CD4-positive, alpha-beta T cell treated with Interleukin-17A for 4 hours (primary cell): ENCODE measurements around the gene STX1A.
A peak's percentile ranks its signal among the peaks of the same experiment; 100 is the strongest.
"Not testable (repeated sequence)": the region's sequence is repeated elsewhere in the genome, so short reads cannot be mapped to it uniquely, and the experiment has no call there.

Experiments
- DNase-seq: peaks from one replicate; pipeline ENCODE4 v3.0.0-alpha.2; 2020; ENCODE audit warnings: mixed read lengths

STX1A gene

GRCh38 chr7:73734619-73735527 is 15.4 kb upstream of the STX1A start:
- DNase-seq: peak; percentile 86

- DNase-seq: no peak
Measured at GRCh38 chr7:73732397-73732796, 12.9 kb upstream of the STX1A start.

GRCh38 chr7:73730485-73730884 is 11.0 kb upstream of the STX1A start:
- no peak for DNase-seq

GRCh38 chr7:73728551-73728950 is 9.1 kb upstream of the STX1A start:
- DNase-seq: no peak

DNA sequence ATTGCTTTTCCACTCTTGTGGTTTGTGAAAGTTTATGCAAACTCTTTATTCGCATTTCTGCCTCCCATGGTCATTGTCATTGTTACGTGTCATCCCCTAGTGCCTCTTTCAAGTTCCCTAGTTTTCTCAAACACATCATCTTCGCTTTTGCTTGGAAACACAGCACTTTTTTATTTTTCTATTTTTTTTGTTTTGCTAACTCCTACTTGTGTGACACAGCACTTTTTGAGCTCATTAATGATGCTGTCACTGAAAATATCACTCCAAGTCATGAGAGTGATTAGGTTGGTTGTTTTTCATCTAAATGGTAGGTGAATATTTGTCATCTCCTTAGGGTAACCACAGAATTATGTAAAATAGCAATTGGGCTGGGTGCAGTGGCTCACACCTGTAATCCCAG is 8.5 kb upstream of the STX1A start:
- no peak for DNase-seq

DNA sequence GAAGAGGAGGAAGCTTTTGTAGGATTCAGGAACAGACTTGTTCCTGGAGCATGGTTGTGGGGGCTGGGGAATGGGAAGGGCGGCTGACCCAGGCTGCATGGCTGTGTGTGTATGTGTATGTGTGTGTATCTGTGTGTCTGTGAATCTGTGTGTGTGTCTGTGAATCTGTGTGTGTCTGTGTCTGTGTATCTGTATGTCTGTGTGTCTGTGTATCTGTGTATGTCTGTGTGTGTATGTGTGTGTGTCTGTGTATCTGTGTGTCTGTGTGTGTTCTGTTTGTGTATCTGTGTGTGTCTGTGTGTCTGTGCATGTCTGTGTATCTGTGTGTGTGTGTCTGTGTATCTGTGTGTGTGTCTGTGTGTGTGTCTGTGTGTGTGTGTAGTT is 6.6 kb upstream of the STX1A start:
- DNase-seq: no peak

DNA sequence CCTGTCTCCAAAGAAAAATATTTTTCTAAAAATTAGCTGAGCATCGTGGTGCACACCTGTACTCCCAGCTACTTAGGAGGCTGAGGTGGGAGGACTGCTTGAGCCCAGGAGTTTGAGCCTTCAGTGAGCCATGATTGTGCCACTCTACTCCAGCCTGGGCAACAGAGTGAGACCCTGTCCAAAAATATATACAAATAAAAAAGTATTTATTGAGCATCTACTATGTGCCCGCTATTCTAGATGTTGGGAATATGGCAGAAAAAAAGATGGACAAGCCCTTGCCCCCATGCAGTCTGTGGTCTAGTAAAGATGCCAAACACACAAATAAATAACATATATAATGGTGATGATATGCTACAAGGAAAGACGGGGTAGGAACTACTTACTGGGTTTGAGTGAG is 4.3 kb upstream of the STX1A start:
- DNase-seq: no peak

DNA sequence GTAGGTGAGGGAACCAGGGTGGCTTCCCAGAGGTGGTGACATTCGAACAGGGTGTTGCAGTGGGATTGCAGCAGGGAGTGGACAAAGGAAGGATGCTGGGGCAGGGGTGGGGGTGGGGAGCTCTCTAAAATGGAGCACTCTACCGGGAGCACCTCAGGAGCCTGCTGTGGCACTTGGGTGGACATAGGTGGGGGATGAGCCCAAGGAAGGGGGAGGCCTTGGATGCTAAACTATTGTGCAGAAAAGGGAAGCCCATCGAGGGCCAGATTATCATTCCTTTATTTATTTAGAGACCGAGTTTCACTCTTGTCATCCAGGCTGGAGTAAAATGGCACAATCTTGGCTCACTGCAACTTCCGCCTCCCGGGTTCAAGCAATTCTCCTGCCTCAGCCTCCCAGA is 3.3 kb upstream of the STX1A start:
- no peak for DNase-seq

DNA sequence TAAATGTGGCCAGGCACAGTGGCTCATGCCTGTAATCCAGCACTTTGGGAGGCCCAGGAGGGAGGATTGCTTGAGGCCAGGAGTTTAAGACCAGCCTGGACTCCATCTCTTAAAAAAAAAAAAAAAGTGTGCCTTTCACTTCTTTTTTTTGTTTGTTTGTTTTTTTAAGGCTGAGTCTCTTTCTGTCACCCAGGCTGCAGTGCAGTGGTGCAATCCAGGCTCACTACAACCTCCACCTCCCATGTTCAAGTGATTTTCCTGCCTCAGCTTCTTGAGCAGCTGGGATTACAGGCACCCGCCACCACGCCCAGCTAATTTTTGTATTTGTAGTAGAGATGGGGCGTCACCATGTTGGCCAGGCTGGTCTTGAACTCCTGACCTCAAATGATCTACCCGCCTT is 2.7 kb upstream of the STX1A start:
- not testable (repeated sequence) for DNase-seq

- DNase-seq: no peak
Measured at GRCh38 chr7:73721377-73721817, 1.9 kb upstream of the STX1A start.

GRCh38 chr7:73720443-73720842 is 974 bp upstream of the STX1A start:
- DNase-seq: not testable (repeated sequence)

- no peak for DNase-seq
Measured at GRCh38 chr7:73719806-73720169, 319 bp upstream of the STX1A start.

DNA sequence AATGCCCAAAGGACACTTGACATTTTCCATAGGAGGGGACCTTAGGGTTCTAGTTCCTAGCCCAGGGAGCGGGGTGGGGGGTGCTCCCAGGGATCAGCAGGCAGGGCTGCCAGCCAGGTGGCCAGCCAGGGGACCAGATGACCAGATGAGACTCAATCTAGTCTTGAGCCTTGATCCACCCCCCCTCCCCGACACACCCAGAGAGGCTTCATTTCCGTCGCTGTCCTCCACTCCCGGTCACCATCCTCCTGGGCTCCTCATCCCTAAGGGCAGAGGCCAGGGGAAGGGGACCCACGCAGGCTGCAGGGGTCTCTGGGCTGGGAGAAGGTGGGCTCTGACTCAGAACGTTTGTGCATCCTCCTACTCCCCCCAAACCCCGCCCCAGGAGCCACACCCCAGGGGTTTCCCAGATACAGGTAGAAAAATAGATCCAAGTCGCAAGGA is 1.0 kb downstream of the STX1A start:
- no peak for DNase-seq

DNA sequence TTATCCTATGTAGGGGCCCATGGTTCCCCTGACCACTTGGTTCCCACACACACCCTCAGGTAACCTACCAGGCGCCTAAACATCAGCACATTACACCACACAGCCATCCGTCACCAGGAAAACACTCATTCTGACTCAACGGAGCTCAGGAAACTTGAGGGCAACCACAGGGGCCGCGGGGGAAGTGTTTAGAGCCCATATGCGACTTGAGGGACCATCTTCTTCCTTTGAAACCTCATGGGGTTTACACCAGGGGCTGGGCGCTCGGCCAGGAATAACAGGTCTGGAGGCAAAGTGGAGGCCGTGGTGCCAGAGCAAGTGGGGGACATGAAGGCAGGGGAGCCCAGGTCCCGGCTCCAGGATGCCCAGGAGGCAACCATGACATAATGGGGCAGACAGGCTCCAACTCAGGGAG is 1.5 kb downstream of the STX1A start:
- DNase-seq: peak; percentile 83

DNA sequence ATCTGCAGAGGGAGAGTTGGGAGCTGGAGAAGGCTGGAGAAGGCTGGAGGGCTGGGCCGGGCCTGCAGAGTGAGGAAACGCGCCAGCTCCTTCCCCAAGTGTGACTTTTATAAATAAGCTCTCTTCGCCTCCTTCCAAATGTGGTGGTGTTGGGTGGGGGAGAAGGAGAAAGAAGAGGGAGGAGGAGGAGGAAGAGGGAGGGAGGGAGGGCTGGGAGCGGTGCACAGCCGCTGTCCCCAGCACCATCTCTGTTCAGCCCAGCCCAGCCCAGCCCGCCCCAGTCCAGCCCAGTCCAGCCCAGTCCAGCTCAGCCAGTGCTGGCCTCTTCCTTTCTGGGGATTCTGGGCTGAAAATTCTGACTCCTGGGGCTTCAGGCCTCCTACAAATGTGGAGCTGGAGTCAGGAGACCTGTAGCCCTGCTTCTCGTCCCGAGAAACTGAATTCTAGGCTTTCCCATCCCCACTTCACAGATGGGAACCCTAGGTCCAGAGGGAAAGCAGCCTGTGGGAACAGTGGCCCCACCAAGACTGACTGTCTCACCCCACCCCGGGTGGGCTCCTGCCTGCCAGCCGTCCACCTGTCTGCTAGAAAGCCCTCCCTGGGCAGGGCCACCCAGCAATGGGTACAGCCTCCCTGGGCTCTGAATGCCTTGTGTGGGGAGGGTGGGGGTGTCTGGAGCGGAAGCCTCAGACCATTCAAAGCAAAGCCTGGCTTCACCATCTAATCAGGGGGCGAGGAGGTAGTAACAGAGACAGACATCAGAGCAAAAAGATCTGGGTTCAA is 2.3 kb downstream of the STX1A start:
- no peak for DNase-seq

GRCh38 chr7:73716318-73716890 is 3.1 kb downstream of the STX1A start:
- DNase-seq: no peak

DNA sequence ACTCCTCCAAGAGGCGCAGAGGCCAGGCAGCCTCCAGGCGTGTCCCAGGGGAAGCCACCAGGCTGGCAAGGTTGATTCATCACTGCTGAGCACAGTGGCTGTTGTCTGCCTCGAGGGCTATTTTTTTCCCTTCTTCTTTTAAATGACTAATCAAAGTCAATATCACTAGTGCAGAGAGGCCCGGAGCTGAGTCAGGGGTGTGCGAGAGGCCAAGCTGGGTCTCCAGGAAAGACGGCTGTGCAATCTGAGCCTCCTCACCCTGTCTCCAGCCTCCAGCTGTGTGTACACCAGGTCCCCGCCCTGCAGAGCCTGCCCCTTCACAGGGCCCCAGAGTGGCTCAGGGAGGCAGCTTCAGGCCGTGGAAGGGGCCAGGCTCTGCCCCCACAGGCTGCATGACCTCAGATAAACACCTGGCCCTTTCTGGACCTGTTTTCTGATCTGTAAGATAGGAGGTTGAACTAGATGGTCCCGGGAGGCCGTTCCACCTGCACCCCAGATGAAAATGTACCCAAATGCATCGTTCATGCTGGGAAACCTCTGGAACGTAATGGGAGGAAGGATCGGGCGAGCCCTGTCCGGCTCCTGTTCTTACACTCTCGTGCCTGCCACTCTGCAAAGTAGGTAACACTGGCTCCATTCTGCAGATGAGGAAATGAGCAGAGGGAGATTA is 3.7 kb downstream of the STX1A start:
- DNase-seq: peak; percentile 45

DNA sequence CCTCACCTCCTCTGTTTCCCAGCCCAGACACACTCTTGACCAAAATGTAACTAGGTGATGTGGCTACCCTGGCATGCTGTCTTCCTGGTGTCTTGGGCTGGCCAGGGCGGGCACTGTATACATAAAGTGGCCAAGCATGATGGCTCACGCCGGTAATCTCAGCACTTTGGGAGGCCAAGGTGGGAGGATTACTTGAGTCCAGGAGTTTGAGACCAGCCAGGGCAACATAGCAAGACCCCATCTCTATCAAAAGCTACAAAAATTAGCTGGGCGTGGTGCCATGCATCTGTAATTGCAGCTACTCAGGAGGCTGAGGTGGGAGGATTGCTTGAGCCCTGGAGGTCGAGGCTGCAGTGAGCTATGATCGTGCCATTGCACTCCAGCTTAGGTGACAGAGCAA is 6.2 kb downstream of the STX1A start:
- not testable (repeated sequence) for DNase-seq

DNA sequence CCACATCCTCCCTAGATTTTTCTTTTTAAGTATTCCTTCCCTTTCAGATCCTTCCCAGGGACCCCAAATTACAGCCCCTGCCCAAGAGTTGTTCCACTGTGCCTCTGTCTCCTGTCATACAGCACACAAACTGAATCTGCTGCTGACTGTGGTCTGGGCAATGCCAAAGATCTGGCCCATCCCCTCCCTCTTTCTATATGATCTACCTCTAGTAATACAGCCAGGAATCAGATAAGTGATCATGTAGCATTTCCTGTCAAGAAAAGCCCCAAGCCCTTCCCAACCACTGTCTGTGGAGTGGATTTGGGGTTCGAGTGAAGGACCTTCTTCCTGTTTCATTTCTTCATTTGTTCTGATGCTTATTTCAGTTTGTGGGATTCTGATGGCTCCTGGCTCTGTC is 6.7 kb downstream of the STX1A start:
- DNase-seq: no peak

GRCh38 chr7:73708961-73709549 is 10.4 kb downstream of the STX1A start:
- DNase-seq: no peak

DNA sequence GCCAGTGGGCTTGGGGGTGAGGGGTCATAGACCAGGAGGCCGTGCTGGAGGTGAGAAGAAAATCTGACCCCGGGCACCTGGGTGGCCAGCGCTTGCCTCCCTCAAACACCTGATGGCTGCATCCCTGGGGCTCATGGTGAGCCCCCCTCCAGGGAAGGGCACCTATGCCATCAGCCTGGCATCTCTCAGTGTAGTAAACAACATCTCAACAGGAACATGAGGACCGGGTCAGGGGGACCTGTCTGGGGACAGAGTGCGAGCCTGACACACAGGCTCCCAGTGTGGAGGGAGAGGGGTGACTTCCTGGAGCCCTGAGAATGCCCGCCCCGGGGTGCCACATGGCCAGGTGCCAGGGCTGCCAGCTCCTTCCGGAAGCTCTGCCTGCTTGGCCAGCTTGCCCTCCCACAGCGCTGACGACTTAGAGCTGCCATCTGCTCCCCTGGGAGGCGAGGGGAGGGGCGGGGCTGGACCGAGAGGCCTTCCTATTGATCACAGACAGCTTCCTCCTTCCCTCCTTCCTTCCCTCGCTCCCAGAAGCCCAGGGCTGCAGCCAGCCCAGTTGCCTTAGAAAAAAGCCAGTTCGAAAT is 12.3 kb downstream of the STX1A start:
- DNase-seq: peak; percentile 69
